ENCODE results near the gene ADGRF1.
"Not testable (repeated sequence)": the region's sequence is repeated elsewhere in the genome, so short reads cannot be mapped to it uniquely, and the experiment has no call there.

The ADGRF1 gene
- 0 reads per million in 3 donors for total RNA-seq

GRCh38 chr6:47042275-47042791, at the start of gene ADGRF1:
ADGRF1 (minus strand) TSS chr6:47042332; CDS start chr6:47029061, 13,271 bp downstream.
- Histone ChIP-seq H3K4me3 (ENCODE audit: insufficient read depth, low read depth, low read length, poor library complexity, severe bottlenecking) (no peak within 1 kb of the TSS), H3K27ac (ENCODE audit: insufficient read depth, low read length, poor library complexity, severe bottlenecking) (no peak within 1 kb of the TSS), H3K4me1 (ENCODE audit: control insufficient read depth, insufficient read depth, low read length, poor library complexity, severe bottlenecking) (no peaks in the 10 kb centered on the region)

GRCh38 chr6:47090881-47091280, 48.7 kb upstream of the ADGRF1 start:
- H3K27me3 ChIP-seq (replicated peaks; ENCODE audit: control insufficient read depth, insufficient read depth, low read length, poor library complexity, severe bottlenecking): no peaks in the 10 kb centered on the region
- H3K9me3 ChIP-seq (ENCODE audit: control insufficient read depth, low read length): no peaks in the 10 kb centered on the region
- no peak overlapping the region for H3K27ac ChIP-seq (ENCODE audit: insufficient read depth, low read length, poor library complexity, severe bottlenecking)
- no peaks in the 10 kb centered on the region for H3K4me1 ChIP-seq (ENCODE audit: control insufficient read depth, insufficient read depth, low read length, poor library complexity, severe bottlenecking)
- DNase-seq: no peak
- H3K4me3 ChIP-seq (ENCODE audit: insufficient read depth, low read depth, low read length, poor library complexity, severe bottlenecking): no peak overlapping the region
- H3K36me3 ChIP-seq (ENCODE audit: control insufficient read depth, insufficient read depth, low read length): no peaks in the 10 kb centered on the region

More at GRCh38 chr6:47042275-47042791, at the start of gene ADGRF1:
- no peaks in the 10 kb centered on the region for H3K9me3 ChIP-seq (ENCODE audit: control insufficient read depth, low read length)
- H3K36me3 ChIP-seq (ENCODE audit: control insufficient read depth, insufficient read depth, low read length): no peaks in the 10 kb centered on the region
- no peak for DNase-seq
- no peaks in the 10 kb centered on the region for H3K27me3 ChIP-seq (replicated peaks; ENCODE audit: control insufficient read depth, insufficient read depth, low read length, poor library complexity, severe bottlenecking)

GRCh38 chr6:47089473-47089872, 47.3 kb upstream of the ADGRF1 start:
- not testable (repeated sequence) for H3K4me1 ChIP-seq (ENCODE audit: control insufficient read depth, insufficient read depth, low read length, poor library complexity, severe bottlenecking); H3K27me3 ChIP-seq (replicated peaks; ENCODE audit: control insufficient read depth, insufficient read depth, low read length, poor library complexity, severe bottlenecking); H3K9me3 ChIP-seq (ENCODE audit: control insufficient read depth, low read length); DNase-seq; H3K36me3 ChIP-seq (ENCODE audit: control insufficient read depth, insufficient read depth, low read length); H3K4me3 ChIP-seq (ENCODE audit: insufficient read depth, low read depth, low read length, poor library complexity, severe bottlenecking); H3K27ac ChIP-seq (ENCODE audit: insufficient read depth, low read length, poor library complexity, severe bottlenecking)

GRCh38 chr6:47086051-47086770, 44.1 kb upstream of the ADGRF1 start:
- no peaks in the 10 kb centered on the region for H3K27me3 ChIP-seq (replicated peaks; ENCODE audit: control insufficient read depth, insufficient read depth, low read length, poor library complexity, severe bottlenecking)
- DNase-seq: no peak
- H3K36me3 ChIP-seq (ENCODE audit: control insufficient read depth, insufficient read depth, low read length): no peaks in the 10 kb centered on the region
- no peaks in the 10 kb centered on the region for H3K9me3 ChIP-seq (ENCODE audit: control insufficient read depth, low read length)
- no peak overlapping the region for H3K4me3 ChIP-seq (ENCODE audit: insufficient read depth, low read depth, low read length, poor library complexity, severe bottlenecking)
- H3K27ac ChIP-seq (ENCODE audit: insufficient read depth, low read length, poor library complexity, severe bottlenecking): no peak overlapping the region
- H3K4me1 ChIP-seq (ENCODE audit: control insufficient read depth, insufficient read depth, low read length, poor library complexity, severe bottlenecking): no peaks in the 10 kb centered on the region

GRCh38 chr6:47084610-47085009, 42.5 kb upstream of the ADGRF1 start:
- H3K27me3 ChIP-seq (replicated peaks; ENCODE audit: control insufficient read depth, insufficient read depth, low read length, poor library complexity, severe bottlenecking): no peaks in the 10 kb centered on the region
- H3K9me3 ChIP-seq (ENCODE audit: control insufficient read depth, low read length): no peaks in the 10 kb centered on the region
- H3K4me3 ChIP-seq (ENCODE audit: insufficient read depth, low read depth, low read length, poor library complexity, severe bottlenecking): no peak overlapping the region
- H3K36me3 ChIP-seq (ENCODE audit: control insufficient read depth, insufficient read depth, low read length): no peaks in the 10 kb centered on the region
- no peak for DNase-seq
- no peaks in the 10 kb centered on the region for H3K4me1 ChIP-seq (ENCODE audit: control insufficient read depth, insufficient read depth, low read length, poor library complexity, severe bottlenecking)
- H3K27ac ChIP-seq (ENCODE audit: insufficient read depth, low read length, poor library complexity, severe bottlenecking): no peak overlapping the region

- H3K27ac ChIP-seq (ENCODE audit: insufficient read depth, low read length, poor library complexity, severe bottlenecking): no peak overlapping the region
- H3K4me1 ChIP-seq (ENCODE audit: control insufficient read depth, insufficient read depth, low read length, poor library complexity, severe bottlenecking): no peaks in the 10 kb centered on the region
- no peaks in the 10 kb centered on the region for H3K27me3 ChIP-seq (replicated peaks; ENCODE audit: control insufficient read depth, insufficient read depth, low read length, poor library complexity, severe bottlenecking)
- no peaks in the 10 kb centered on the region for H3K36me3 ChIP-seq (ENCODE audit: control insufficient read depth, insufficient read depth, low read length)
- no peak for DNase-seq
- no peak overlapping the region for H3K4me3 ChIP-seq (ENCODE audit: insufficient read depth, low read depth, low read length, poor library complexity, severe bottlenecking)
- H3K9me3 ChIP-seq (ENCODE audit: control insufficient read depth, low read length): no peaks in the 10 kb centered on the region
Observed at GRCh38 chr6:47083586-47084047, 41.5 kb upstream of the ADGRF1 start.

GRCh38 chr6:47080083-47080596, 38.0 kb upstream of the ADGRF1 start:
- no peak overlapping the region for H3K27ac ChIP-seq (ENCODE audit: insufficient read depth, low read length, poor library complexity, severe bottlenecking)
- H3K9me3 ChIP-seq (ENCODE audit: control insufficient read depth, low read length): no peaks in the 10 kb centered on the region
- H3K4me3 ChIP-seq (ENCODE audit: insufficient read depth, low read depth, low read length, poor library complexity, severe bottlenecking): no peak overlapping the region
- no peaks in the 10 kb centered on the region for H3K27me3 ChIP-seq (replicated peaks; ENCODE audit: control insufficient read depth, insufficient read depth, low read length, poor library complexity, severe bottlenecking)
- H3K36me3 ChIP-seq (ENCODE audit: control insufficient read depth, insufficient read depth, low read length): no peaks in the 10 kb centered on the region
- no peak for DNase-seq
- no peaks in the 10 kb centered on the region for H3K4me1 ChIP-seq (ENCODE audit: control insufficient read depth, insufficient read depth, low read length, poor library complexity, severe bottlenecking)

- Histone ChIP-seq H3K27me3 (replicated peaks; ENCODE audit: control insufficient read depth, insufficient read depth, low read length, poor library complexity, severe bottlenecking) (no peaks in the 10 kb centered on the region), H3K36me3 (ENCODE audit: control insufficient read depth, insufficient read depth, low read length) (no peaks in the 10 kb centered on the region), H3K9me3 (ENCODE audit: control insufficient read depth, low read length) (no peaks in the 10 kb centered on the region), H3K27ac (ENCODE audit: insufficient read depth, low read length, poor library complexity, severe bottlenecking) (no peak overlapping the region), H3K4me3 (ENCODE audit: insufficient read depth, low read depth, low read length, poor library complexity, severe bottlenecking) (no peak overlapping the region), H3K4me1 (ENCODE audit: control insufficient read depth, insufficient read depth, low read length, poor library complexity, severe bottlenecking) (no peaks in the 10 kb centered on the region)
- DNase-seq: no peak
Observed at GRCh38 chr6:47079638-47080037, 37.5 kb upstream of the ADGRF1 start.

- Histone ChIP-seq H3K4me1 (ENCODE audit: control insufficient read depth, insufficient read depth, low read length, poor library complexity, severe bottlenecking) (no peaks in the 10 kb centered on the region), H3K9me3 (ENCODE audit: control insufficient read depth, low read length) (no peaks in the 10 kb centered on the region), H3K4me3 (ENCODE audit: insufficient read depth, low read depth, low read length, poor library complexity, severe bottlenecking) (no peak overlapping the region), H3K36me3 (ENCODE audit: control insufficient read depth, insufficient read depth, low read length) (no peaks in the 10 kb centered on the region), H3K27me3 (replicated peaks; ENCODE audit: control insufficient read depth, insufficient read depth, low read length, poor library complexity, severe bottlenecking) (no peaks in the 10 kb centered on the region), H3K27ac (ENCODE audit: insufficient read depth, low read length, poor library complexity, severe bottlenecking) (no peak overlapping the region)
- DNase-seq: no peak
Observed at GRCh38 chr6:47078991-47079390, 36.9 kb upstream of the ADGRF1 start.
